ENCODE data around the gene KRT33A. TPM values are rescaled to one million over a fixed set of nuclear protein-coding genes. Genes with fewer than 3 reads are reported as not detected.

Gene KRT33A
- total RNA-seq, 1 donor from 2014 or later = not detected

DNA sequence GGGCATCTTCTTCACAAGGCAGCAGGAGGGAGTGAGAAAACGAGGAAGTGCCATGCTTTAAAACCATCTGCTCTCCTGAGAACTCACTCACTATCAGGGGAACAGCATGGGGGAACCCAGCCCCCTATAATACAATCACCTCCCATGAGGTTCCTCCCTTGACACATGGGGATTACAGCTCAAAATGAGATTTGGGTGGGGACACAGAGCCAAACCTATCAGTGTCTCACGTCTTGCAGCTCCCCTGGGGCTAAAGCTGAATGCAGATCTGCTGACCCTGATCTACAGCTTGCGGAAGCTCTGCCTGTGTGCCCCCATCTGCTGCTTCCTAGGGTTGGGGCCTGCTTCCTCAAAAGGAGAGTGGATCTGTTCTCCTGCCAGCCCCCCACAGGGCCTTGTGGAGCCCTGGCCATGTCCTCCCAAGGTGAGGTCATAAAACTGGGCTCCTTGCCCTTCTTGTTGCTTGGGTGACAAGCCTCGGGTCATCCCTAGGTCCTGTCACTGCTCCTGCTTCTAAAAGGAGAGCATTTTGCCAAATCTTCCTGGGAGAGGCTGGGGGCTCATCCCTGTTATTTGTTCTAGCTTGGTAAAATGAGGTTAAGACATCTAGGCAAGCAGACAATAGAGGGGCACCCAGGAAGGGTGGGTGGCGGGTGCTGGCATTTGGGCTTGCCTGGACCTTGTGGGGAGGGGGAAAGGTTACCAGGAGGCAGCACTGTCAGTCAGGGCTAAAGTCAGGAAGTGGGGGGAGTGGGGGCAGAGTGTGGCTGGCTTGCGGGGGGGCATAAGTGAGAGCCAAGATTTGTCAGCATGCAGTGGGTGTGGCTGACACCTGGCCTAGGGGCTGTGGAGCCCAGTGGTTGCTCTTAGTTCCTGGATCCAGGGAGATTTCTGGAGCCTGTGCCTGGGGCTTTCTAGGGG, 16.0 kb downstream of the KRT33A start:
- TF ChIP-seq, protein P1, sequence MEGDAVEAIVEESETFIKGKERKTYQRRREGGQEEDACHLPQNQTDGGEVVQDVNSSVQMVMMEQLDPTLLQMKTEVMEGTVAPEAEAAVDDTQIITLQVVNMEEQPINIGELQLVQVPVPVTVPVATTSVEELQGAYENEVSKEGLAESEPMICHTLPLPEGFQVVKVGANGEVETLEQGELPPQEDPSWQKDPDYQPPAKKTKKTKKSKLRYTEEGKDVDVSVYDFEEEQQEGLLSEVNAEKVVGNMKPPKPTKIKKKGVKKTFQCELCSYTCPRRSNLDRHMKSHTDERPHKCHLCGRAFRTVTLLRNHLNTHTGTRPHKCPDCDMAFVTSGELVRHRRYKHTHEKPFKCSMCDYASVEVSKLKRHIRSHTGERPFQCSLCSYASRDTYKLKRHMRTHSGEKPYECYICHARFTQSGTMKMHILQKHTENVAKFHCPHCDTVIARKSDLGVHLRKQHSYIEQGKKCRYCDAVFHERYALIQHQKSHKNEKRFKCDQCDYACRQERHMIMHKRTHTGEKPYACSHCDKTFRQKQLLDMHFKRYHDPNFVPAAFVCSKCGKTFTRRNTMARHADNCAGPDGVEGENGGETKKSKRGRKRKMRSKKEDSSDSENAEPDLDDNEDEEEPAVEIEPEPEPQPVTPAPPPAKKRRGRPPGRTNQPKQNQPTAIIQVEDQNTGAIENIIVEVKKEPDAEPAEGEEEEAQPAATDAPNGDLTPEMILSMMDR (IDR thresholded peaks at IDR 0.05; ENCODE audit: unreplicated experiment) = no peak
- H3K4me3 Mint-ChIP-seq (ENCODE audit: unreplicated experiment) = no peak overlapping the region
- no peaks in the 10 kb centered on the region for H3K36me3 Mint-ChIP-seq (ENCODE audit: low read depth, unreplicated experiment)
- H3K9me3 Mint-ChIP-seq (ENCODE audit: unreplicated experiment) = no peaks in the 10 kb centered on the region
- peaks cover 7% of the 10 kb centered on the region for H3K27me3 Mint-ChIP-seq (ENCODE audit: unreplicated experiment)
- DNase-seq (ENCODE audit: low spot score) = no peak
- H3K4me1 Mint-ChIP-seq (ENCODE audit: unreplicated experiment) = no peaks in the 10 kb centered on the region
- H3K27ac Mint-ChIP-seq (ENCODE audit: unreplicated experiment) = no peak overlapping the region

DNA sequence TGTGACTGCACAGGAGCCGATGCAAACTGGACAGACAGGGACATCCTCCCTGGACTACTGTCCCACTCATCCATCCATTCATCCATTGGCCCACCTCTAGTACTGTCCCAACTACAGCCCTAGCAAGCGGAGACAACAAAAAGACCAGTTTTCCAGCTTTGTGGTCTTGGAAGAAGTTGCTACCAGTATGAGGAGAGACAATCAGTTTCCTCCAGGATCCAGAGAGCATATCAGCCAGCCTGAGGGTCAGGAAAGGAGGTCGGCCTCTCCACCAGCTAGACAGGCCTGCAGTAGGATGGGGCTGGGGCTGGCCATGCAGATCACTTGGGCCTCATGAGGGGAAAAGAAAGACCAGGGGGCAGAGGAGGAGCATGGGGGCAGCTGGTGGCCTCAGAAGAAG, 16.8 kb downstream of the KRT33A start:
- H3K4me1 Mint-ChIP-seq (ENCODE audit: unreplicated experiment) = no peaks in the 10 kb centered on the region
- peaks cover 7% of the 10 kb centered on the region for H3K27me3 Mint-ChIP-seq (ENCODE audit: unreplicated experiment)
- no peak overlapping the region for H3K4me3 Mint-ChIP-seq (ENCODE audit: unreplicated experiment)
- no peaks in the 10 kb centered on the region for H3K9me3 Mint-ChIP-seq (ENCODE audit: unreplicated experiment)
- DNase-seq (ENCODE audit: low spot score) = no peak
- H3K36me3 Mint-ChIP-seq (ENCODE audit: low read depth, unreplicated experiment) = no peaks in the 10 kb centered on the region
- no peak overlapping the region for H3K27ac Mint-ChIP-seq (ENCODE audit: unreplicated experiment)
- TF ChIP-seq, protein P1 (IDR thresholded peaks at IDR 0.05; ENCODE audit: unreplicated experiment) = no peak

DNA sequence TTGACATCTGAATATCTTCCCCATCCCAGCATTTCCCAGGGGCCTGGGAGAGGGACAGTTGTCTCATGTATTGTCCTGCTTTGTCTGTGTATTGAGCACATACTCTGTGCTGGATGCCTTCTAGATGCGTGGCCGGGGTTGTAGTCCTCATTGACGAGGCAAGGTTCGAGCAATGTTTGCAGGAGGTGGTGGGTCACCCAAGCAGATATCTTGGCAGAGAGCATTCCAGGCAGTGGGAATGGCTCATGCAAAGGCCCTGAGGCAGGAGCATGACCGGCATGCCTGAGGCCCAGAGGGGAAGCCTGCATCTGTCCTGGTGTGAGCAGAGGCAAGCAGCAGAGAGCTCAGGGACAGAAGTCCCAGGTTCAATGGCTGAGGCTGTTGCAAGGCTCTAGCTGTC, 17.5 kb downstream of the KRT33A start:
- no peaks in the 10 kb centered on the region for H3K36me3 Mint-ChIP-seq (ENCODE audit: low read depth, unreplicated experiment)
- H3K9me3 Mint-ChIP-seq (ENCODE audit: unreplicated experiment) = no peaks in the 10 kb centered on the region
- no peak for DNase-seq (ENCODE audit: low spot score)
- TF ChIP-seq, protein P1 (IDR thresholded peaks at IDR 0.05; ENCODE audit: unreplicated experiment) = no peak
- H3K4me1 Mint-ChIP-seq (ENCODE audit: unreplicated experiment) = no peaks in the 10 kb centered on the region
- no peak overlapping the region for H3K27ac Mint-ChIP-seq (ENCODE audit: unreplicated experiment)
- H3K4me3 Mint-ChIP-seq (ENCODE audit: unreplicated experiment) = no peak overlapping the region
- H3K27me3 Mint-ChIP-seq (ENCODE audit: unreplicated experiment) = peaks cover 7% of the 10 kb centered on the region

DNA sequence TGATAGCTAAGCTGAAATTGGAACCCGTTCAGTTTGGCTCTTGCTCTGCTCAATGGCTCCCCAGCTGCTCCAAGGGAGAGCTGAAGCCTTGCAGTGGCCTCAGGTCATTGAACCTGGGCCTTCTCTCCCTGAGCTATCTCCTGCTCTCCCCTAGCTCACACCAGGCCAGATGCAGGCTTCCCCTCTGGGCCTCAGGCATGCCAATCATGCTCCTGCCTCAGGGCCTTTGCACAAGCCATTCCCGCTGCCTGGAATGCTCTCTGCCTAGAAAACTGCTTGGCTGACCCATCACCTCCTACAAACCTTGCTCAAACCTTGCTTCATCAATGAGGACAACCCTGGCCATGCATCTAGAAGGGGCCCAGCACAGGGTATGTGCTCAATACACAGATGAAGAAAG, 18.4 kb downstream of the KRT33A start:
- no peaks in the 10 kb centered on the region for H3K36me3 Mint-ChIP-seq (ENCODE audit: low read depth, unreplicated experiment)
- H3K9me3 Mint-ChIP-seq (ENCODE audit: unreplicated experiment) = no peaks in the 10 kb centered on the region
- H3K4me1 Mint-ChIP-seq (ENCODE audit: unreplicated experiment) = no peaks in the 10 kb centered on the region
- TF ChIP-seq, protein P1 (IDR thresholded peaks at IDR 0.05; ENCODE audit: unreplicated experiment) = no peak
- DNase-seq (ENCODE audit: low spot score) = no peak
- no peak overlapping the region for H3K4me3 Mint-ChIP-seq (ENCODE audit: unreplicated experiment)
- no peak overlapping the region for H3K27ac Mint-ChIP-seq (ENCODE audit: unreplicated experiment)
- H3K27me3 Mint-ChIP-seq (ENCODE audit: unreplicated experiment) = peaks cover 8% of the 10 kb centered on the region

DNA sequence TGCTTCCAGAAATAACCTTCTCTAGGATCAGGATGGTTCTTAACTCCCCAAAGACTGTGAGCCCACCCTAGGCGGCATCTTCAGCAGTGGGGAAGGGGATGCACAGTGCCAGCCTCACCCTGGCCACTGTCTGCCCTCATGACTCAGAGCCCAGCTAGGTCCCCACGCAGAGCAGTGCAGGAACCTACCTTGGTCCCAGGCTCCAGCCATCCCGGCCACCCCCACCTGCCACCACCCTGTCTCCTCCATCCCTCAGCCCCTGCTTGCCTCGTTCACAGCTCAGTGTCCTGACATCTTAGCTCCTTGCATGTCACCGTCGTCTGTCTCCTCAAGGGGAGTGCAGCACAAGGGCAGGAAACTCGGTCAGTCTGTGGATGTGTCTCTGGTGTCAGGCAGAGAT, 19.0 kb downstream of the KRT33A start:
- H3K4me1 Mint-ChIP-seq (ENCODE audit: unreplicated experiment) = no peaks in the 10 kb centered on the region
- H3K9me3 Mint-ChIP-seq (ENCODE audit: unreplicated experiment) = no peaks in the 10 kb centered on the region
- TF ChIP-seq, protein P1 (IDR thresholded peaks at IDR 0.05; ENCODE audit: unreplicated experiment) = no peak
- no peak overlapping the region for H3K4me3 Mint-ChIP-seq (ENCODE audit: unreplicated experiment)
- H3K36me3 Mint-ChIP-seq (ENCODE audit: low read depth, unreplicated experiment) = no peaks in the 10 kb centered on the region
- H3K27ac Mint-ChIP-seq (ENCODE audit: unreplicated experiment) = no peak overlapping the region
- peaks cover 9% of the 10 kb centered on the region for H3K27me3 Mint-ChIP-seq (ENCODE audit: unreplicated experiment)
- DNase-seq (ENCODE audit: low spot score) = no peak

All from endothelial cell (in vitro differentiated cells).